A549 (cell line): ENCODE data around the gene CHMP4A. TPM values are rescaled to one million over a fixed set of nuclear protein-coding genes. Genes with fewer than 3 reads are reported as not detected.

Experiments used
- ATAC-seq, 2 experiments: fragments of 200-7000 bp in 1 of 2; fragments of >200 bp in 1 of 2; cut with Nextera tagmentation in 1 of 2; cut with Tn5 transposase in 1 of 2; 3 replicates each; pipeline versions ENCODE4 v1.8.0 to v1.9.1; 2018 to 2020; ENCODE audit warnings: mild to moderate bottlenecking in 1 of 2, moderate library complexity in 1 of 2
- CTCF ChIA-PET: fragments of 300-600 bp; sonication (Branson Sonifier 250); formaldehyde crosslinking; extraction: SDS; loops from one replicate; lab custom pipeline; 2021; ENCODE audit warnings: antibody characterized with exemption, inconsistent platforms; lab: Yijun Ruan, JAX
- POLR2A ChIA-PET: fragments of 350-600 bp; formaldehyde crosslinking; extraction: SDS; loops from one replicate; lab custom pipeline; 2021; ENCODE audit warnings: antibody characterized with exemption, inconsistent platforms; lab: Yijun Ruan, JAX
- DNase-seq, 2 experiments: peaks; one replicate each; pipeline versions ENCODE4 v3.0.0 to v3.0.0-alpha.2; 2011 to 2016; ENCODE audit warnings: low read depth in 1 of 2, low spot score in 1 of 2
- FAIRE-seq: peaks from 2 replicates; lab custom pipeline; 2011; peaks lifted over from hg19 to GRCh38; lab: Jason Lieb, UNC
- H3K27ac ChIP-seq, 2 experiments: fragments of >200 bp; sonication (Bioruptor Twin); formaldehyde crosslinking; 3 replicates each; pipeline ENCODE4 v1.5.1; 2016 to 2017
- H3K4me1 ChIP-seq: fragments of >200 bp; sonication (Bioruptor Twin); formaldehyde crosslinking; 3 replicates; pipeline ENCODE4 v1.6.1; 2016
- H3K4me2 ChIP-seq: fragments of >200 bp; sonication (Bioruptor Twin); formaldehyde crosslinking; 3 replicates; pipeline ENCODE4 v1.6.1; 2016
- H3K4me3 ChIP-seq: fragments of >200 bp; sonication (Bioruptor Twin); formaldehyde crosslinking; 3 replicates; pipeline ENCODE4 v1.5.1; 2016
- H3K9me3 ChIP-seq: fragments of >200 bp; sonication (Bioruptor Twin); formaldehyde crosslinking; 3 replicates; pipeline ENCODE4 v1.6.1; 2016
- BHLHE40 ChIP-seq: IDR thresholded peaks from 2 replicates; pipeline ENCODE4 v1.6.1; 2012; ENCODE audit warnings: low read depth, low read length, inconsistent platforms
- CBX2 ChIP-seq: fragments of 200-600 bp; sonication (generic); IDR thresholded peaks from 2 replicates; pipeline ENCODE4 v1.6.1; 2016; ENCODE audit warnings: low read depth, mild to moderate bottlenecking, borderline replicate concordance
- CEBPB ChIP-seq, 2 experiments: fragments of >200 bp in 1 of 2; sonication (Bioruptor Twin) in 1 of 2; formaldehyde crosslinking in 1 of 2; IDR thresholded peaks; 2 replicates each; pipeline ENCODE4 v1.6.1; 2012 to 2016
- CHD2 ChIP-seq: fragments of 150-350 bp; IDR thresholded peaks from 2 replicates; pipeline ENCODE4 v1.6.1; 2014; ENCODE audit warnings: low read length; ENCODE audit not compliant: partially characterized antibody
- CHD4 ChIP-seq: fragments of 200-600 bp; sonication (generic); IDR thresholded peaks from 2 replicates; pipeline ENCODE4 v1.6.1; 2016; ENCODE audit warnings: antibody characterized with exemption, mild to moderate bottlenecking, borderline replicate concordance
- EHMT2 ChIP-seq: fragments of 200-600 bp; sonication (generic); IDR thresholded peaks from 2 replicates; pipeline ENCODE4 v1.6.1; 2016; ENCODE audit warnings: antibody characterized with exemption, low read depth, mild to moderate bottlenecking, moderate library complexity
- FOSB ChIP-seq: fragments of 250-450 bp; sonication (Bioruptor Pico); IDR thresholded peaks from 2 replicates; pipeline ENCODE4 v1.5.0; 2020; ENCODE audit warnings: mild to moderate bottlenecking, moderate library complexity
- FOSL2 ChIP-seq, 2 experiments: fragments of 450-650 bp in 1 of 2; fragments of >200 bp in 1 of 2; sonication (Bioruptor Twin) in 1 of 2; formaldehyde crosslinking; IDR thresholded peaks; 2 replicates each; pipeline versions ENCODE4 v1.5.0 to v1.6.1; 2016 to 2020; ENCODE audit warnings: mild to moderate bottlenecking in 1 of 2, moderate library complexity in 1 of 2
- HEYL ChIP-seq: fragments of 250-450 bp; sonication (Bioruptor Pico); IDR thresholded peaks from 2 replicates; pipeline ENCODE4 v1.8.0; 2021; ENCODE audit warnings: mild to moderate bottlenecking, moderate library complexity
- JUNB ChIP-seq: fragments of >200 bp; sonication (Bioruptor Twin); formaldehyde crosslinking; IDR thresholded peaks from 2 replicates; pipeline ENCODE4 v1.6.1; 2016
- MAZ ChIP-seq: fragments of 150-350 bp; IDR thresholded peaks from 2 replicates; pipeline ENCODE4 v1.6.1; 2014; ENCODE audit warnings: antibody characterized with exemption, low read depth, low read length, borderline replicate concordance
- MYC ChIP-seq: IDR thresholded peaks from 2 replicates; pipeline ENCODE4 v1.6.1; 2012; ENCODE audit warnings: mild to moderate bottlenecking, inconsistent platforms, low read length, improper control_type of control experiment, borderline replicate concordance
- NFE2L2 ChIP-seq: fragments of 150-350 bp; conservative IDR thresholded peaks from 2 replicates; pipeline ENCODE4 v1.6.1; 2014; ENCODE audit warnings: low read length
- NR3C1 ChIP-seq: fragments of >200 bp; sonication (Bioruptor Twin); formaldehyde crosslinking; IDR thresholded peaks from 3 replicates; pipeline ENCODE4 v1.6.1; 2017
- POLR2A ChIP-seq: IDR thresholded peaks from 2 replicates; pipeline ENCODE4 v1.6.1; 2012; ENCODE audit warnings: mild to moderate bottlenecking, low read length
- SREBF2 ChIP-seq: fragments of 450-650 bp; IDR thresholded peaks from 2 replicates; pipeline ENCODE4 v1.6.1; 2014; ENCODE audit warnings: mild to moderate bottlenecking, moderate library complexity
- TP53 ChIP-seq: fragments of 250-450 bp; sonication (Bioruptor Pico); IDR thresholded peaks from 2 replicates; pipeline ENCODE4 v1.5.0; 2021; ENCODE audit warnings: mild to moderate bottlenecking, moderate library complexity
- ZC3H11A ChIP-seq: fragments of 450-650 bp; IDR thresholded peaks from 2 replicates; pipeline ENCODE4 v1.6.1; 2014; ENCODE audit warnings: antibody characterized with exemption, mild to moderate bottlenecking
- ZNF302 ChIP-seq: fragments of 250-450 bp; sonication (Bioruptor Pico); IDR thresholded peaks from 2 replicates; pipeline ENCODE4 v1.9.0; 2021; ENCODE audit warnings: inconsistent platforms, mild to moderate bottlenecking, moderate library complexity
- ZSCAN20 ChIP-seq: fragments of 250-450 bp; sonication (Bioruptor Pico); IDR thresholded peaks from 2 replicates; pipeline ENCODE4 v1.8.0; 2022; ENCODE audit warnings: mild to moderate bottlenecking, moderate library complexity
- WGBS: methylation state at CpG from one replicate; pipeline ENCODE4 v1.1.6; 2017; ENCODE audit errors: missing lambda C conversion rate; 5-methylcytosine and 5-hydroxymethylcytosine counted together
- polyA plus RNA-seq, 4 experiments: library from polyadenylated mRNA; depleted of rRNA in 3 of 4; stranded (reverse); fragments of >200 nt; fragmentation: RNase III in 1 of 4; extraction: RNeasy Plus Mini Kit Qiagen cat#74134 plus additional on column Dnase treatment in 1 of 4; gene quantifications; 2 replicates in 3 of 4; 3 replicates in 1 of 4; pipeline ENCODE4 v1.2.3, GENCODE V29; 2011 to 2017
- TF ChIP-seq, protein P1 (sequence below): IDR thresholded peaks from 2 replicates; pipeline ENCODE4 v1.6.1; 2012; ENCODE audit warnings: low read depth, borderline replicate concordance
- TF ChIP-seq, protein P2 (sequence below): fragments of >200 bp; sonication (Bioruptor Twin); formaldehyde crosslinking; IDR thresholded peaks from 2 replicates; pipeline ENCODE4 v1.6.1; 2016
- TF ChIP-seq, protein P3 (sequence below): fragments of 250-450 bp; sonication (Bioruptor Pico); IDR thresholded peaks from 2 replicates; pipeline ENCODE4 v1.5.0; 2020; ENCODE audit warnings: low read depth, mild to moderate bottlenecking, moderate library complexity
- TF ChIP-seq, protein P4 (sequence below): fragments of >200 bp; sonication (Bioruptor Twin); formaldehyde crosslinking; IDR thresholded peaks from 3 replicates; pipeline ENCODE4 v1.6.1; 2016
- TF ChIP-seq, protein P5 (sequence below): fragments of 150-350 bp; IDR thresholded peaks from 2 replicates; pipeline ENCODE4 v1.6.1; 2014; ENCODE audit warnings: low read depth, mild to moderate bottlenecking, low read length

The CHMP4A gene
- polyA plus RNA-seq, 2 of the 4 experiments (the other 2 are of a cell fraction) = 102 to 112 TPM

DNA sequence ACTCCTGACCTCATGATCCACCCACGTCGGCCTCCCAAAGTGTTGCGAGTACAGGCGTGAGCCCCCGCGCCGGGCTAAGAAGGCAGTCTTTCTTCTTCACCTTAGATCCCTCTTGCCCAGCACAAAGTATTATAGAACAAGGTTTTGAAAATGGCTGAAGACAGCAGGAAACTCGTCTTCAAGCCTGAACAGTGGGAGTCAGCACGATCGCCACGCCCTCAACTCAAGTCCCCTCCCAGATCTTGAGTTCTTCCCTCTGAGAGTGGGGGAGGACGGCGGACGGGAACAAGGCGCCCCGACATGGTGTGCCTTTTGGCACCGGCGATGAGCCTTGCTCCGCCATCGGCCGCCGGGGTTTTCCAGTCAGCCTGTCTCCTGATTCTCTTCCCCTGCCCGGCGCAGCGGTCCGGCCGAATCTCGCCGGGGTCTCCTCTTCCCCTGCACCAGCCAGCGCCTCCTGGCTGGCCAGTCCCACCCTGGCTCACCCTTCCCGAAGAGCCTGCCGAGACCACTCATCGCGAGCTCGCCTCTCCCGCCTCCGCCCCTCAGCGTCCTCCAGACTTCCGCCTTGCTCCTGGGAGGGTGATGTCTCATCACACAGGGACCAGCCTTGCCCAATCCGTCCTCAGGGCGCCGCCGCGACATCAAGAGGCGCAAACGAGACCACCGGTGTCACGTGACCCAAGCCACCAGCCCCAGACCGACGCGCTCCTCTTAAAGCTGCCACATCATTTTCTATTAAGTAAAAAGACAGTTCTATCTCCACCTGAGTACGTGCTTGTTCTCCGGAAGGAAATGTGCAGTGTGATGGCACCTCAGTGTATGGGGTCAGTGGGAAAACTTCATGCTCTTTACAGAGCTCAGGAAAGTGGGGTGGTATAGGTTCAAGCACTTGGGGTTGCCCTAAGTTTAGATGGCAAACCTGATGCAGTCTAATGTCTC, at the start of gene CHMP4A (continued):
- TF ChIP-seq CHD2 = peak; percentile 77

DNA sequence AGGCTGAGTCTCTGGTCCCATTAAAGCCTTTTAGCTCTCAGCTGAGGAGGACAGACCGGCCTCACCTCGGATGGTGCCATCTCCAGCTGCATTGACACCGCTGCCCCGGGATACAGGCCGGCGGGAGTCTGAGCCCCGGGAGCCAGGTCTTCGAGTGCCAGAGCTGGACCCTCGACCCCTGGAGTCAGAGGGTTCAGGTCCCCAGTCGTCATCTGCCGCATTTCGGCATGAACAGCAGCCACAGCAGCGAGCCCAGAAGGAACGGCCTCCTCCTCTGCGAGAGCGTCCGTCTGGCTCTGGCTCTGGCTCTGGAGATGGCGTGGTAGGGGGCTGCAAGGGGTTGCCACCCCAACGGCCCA, 48.7 kb upstream of the CHMP4A start:
- TF ChIP-seq MAZ = no peak
- TF ChIP-seq, protein P1, sequence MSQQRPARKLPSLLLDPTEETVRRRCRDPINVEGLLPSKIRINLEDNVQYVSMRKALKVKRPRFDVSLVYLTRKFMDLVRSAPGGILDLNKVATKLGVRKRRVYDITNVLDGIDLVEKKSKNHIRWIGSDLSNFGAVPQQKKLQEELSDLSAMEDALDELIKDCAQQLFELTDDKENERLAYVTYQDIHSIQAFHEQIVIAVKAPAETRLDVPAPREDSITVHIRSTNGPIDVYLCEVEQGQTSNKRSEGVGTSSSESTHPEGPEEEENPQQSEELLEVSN = no peak
- TF ChIP-seq, protein P2, sequence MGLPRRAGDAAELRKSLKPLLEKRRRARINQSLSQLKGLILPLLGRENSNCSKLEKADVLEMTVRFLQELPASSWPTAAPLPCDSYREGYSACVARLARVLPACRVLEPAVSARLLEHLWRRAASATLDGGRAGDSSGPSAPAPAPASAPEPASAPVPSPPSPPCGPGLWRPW = no peak
- no peak for TF ChIP-seq BHLHE40
- TF ChIP-seq, protein P3, sequence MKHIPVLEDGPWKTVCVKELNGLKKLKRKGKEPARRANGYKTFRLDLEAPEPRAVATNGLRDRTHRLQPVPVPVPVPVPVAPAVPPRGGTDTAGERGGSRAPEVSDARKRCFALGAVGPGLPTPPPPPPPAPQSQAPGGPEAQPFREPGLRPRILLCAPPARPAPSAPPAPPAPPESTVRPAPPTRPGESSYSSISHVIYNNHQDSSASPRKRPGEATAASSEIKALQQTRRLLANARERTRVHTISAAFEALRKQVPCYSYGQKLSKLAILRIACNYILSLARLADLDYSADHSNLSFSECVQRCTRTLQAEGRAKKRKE (CRISPR knock-in tag) = no peak
- TF ChIP-seq ZSCAN20 (CRISPR knock-in tag) = no peak
- TF ChIP-seq ZC3H11A = no peak
- no peak for TF ChIP-seq EHMT2
- TF ChIP-seq FOSL2 (IDR thresholded peaks at IDR 0.05) = no peak
- no peak for TF ChIP-seq FOSL2 (CRISPR knock-in tag; IDR thresholded peaks at IDR 0.05)
- no peak for TF ChIP-seq JUNB
- no peak for TF ChIP-seq POLR2A
- no peak for TF ChIP-seq CBX2
- no peak for TF ChIP-seq TP53
- TF ChIP-seq FOSB = no peak
- no peak for TF ChIP-seq CEBPB (IDR thresholded peaks at IDR 0.05)
- TF ChIP-seq CHD2 = no peak
- TF ChIP-seq, protein P4, sequence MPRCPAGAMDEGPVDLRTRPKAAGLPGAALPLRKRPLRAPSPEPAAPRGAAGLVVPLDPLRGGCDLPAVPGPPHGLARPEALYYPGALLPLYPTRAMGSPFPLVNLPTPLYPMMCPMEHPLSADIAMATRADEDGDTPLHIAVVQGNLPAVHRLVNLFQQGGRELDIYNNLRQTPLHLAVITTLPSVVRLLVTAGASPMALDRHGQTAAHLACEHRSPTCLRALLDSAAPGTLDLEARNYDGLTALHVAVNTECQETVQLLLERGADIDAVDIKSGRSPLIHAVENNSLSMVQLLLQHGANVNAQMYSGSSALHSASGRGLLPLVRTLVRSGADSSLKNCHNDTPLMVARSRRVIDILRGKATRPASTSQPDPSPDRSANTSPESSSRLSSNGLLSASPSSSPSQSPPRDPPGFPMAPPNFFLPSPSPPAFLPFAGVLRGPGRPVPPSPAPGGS = no peak
- H3K4me2 ChIP-seq = no peak overlapping the region
- H3K4me3 ChIP-seq = no peak overlapping the region
- no peak for ATAC-seq
- CTCF ChIA-PET = interaction anchor here (1.3 to 34.0 kb wide), 6 partner anchors 9 to 41 kb away, joined by 4 to 469 read pairs (median 8); partner anchors contain the start of genes CIDEB, DHRS1, LTB4R and LTB4R2
- peaks cover 8% of the 10 kb centered on the region for H3K4me1 ChIP-seq
- H3K27ac ChIP-seq = no peak overlapping the region
- POLR2A ChIA-PET = interaction anchor here (2.0 kb wide), 1 partner anchor 9 kb away, joined by 12 read pairs; the partner anchor contains the start of gene RABGGTA
- WGBS = 83% methylated on average over 12 of the region's 19 CpGs
- no peaks in the 10 kb centered on the region for H3K9me3 ChIP-seq
- no peak for FAIRE-seq
- DNase-seq = no peak

DNA sequence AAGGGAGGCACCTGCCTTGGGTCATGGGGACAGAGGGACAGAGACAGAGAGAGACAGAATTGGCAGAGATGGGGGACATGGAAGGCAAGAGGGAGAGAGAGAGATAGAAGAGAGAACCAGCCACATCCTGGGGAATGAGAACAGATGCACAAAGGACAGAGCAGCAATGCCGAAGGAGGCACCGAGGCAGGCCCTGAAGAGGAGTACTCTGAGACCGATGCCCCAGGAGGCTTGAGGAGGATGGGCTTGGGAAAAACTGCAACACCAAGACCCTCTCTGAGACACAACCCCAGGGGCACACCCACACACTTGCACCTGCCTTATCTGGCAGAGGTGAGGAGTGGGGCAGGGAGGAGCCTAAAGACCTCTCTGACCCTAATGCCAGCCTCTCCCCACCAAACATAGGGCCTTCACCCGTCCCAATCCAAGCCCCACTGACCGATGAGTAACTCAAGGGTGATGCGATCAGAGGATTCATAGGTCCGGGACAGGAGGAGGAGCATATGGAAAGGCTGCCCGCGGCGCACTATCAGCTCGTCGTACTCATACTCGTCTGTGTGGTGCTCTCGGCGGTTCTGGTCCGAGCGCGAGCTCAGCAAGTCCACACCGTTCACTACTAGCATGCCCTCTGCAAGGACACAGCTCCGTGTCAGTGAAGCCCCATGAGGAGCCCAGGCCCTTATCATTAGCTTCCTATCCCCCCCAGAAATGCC, 48.1 kb upstream of the CHMP4A start:
- CTCF ChIA-PET = interaction anchor here (1.0 to 34.0 kb wide), 7 partner anchors 8 to 48 kb away, joined by 3 to 469 read pairs (median 4); partner anchors contain the start of genes CHMP4A, CIDEB, DHRS1 and LTB4R
- Histone ChIP-seq H3K4me1 (peaks cover 8% of the 10 kb centered on the region), H3K9me3 (no peaks in the 10 kb centered on the region), H3K4me3 (no peak overlapping the region), H3K27ac (no peak overlapping the region), H3K4me2 (no peak overlapping the region)
- no peak for DNase-seq
- POLR2A ChIA-PET = interaction anchor here (2.0 kb wide), 1 partner anchor 10 kb away, joined by 12 read pairs; the partner anchor contains the start of gene RABGGTA
- no peak for ATAC-seq
- no peak for FAIRE-seq
- 87% methylated on average over 20 of the region's 20 CpGs for WGBS
- TF ChIP-seq, protein P1 = no peak
- TF ChIP-seq CHD4 = no peak
- TF ChIP-seq FOSL2 (IDR thresholded peaks at IDR 0.05) = no peak
- TF ChIP-seq FOSL2 (CRISPR knock-in tag; IDR thresholded peaks at IDR 0.05) = no peak
- TF ChIP-seq ZNF302 = no peak
- no peak for TF ChIP-seq MYC
- no peak for TF ChIP-seq NFE2L2
- no peak for TF ChIP-seq FOSB
- TF ChIP-seq NR3C1 = no peak
- TF ChIP-seq HEYL (CRISPR knock-in tag) = no peak
- no peak for TF ChIP-seq SREBF2
- TF ChIP-seq, protein P5, sequence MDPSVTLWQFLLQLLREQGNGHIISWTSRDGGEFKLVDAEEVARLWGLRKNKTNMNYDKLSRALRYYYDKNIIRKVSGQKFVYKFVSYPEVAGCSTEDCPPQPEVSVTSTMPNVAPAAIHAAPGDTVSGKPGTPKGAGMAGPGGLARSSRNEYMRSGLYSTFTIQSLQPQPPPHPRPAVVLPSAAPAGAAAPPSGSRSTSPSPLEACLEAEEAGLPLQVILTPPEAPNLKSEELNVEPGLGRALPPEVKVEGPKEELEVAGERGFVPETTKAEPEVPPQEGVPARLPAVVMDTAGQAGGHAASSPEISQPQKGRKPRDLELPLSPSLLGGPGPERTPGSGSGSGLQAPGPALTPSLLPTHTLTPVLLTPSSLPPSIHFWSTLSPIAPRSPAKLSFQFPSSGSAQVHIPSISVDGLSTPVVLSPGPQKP = no peak
